Daoy (cell line): ENCODE data around the gene LAMTOR2. TPM values are rescaled to one million over a fixed set of nuclear protein-coding genes. Genes with fewer than 3 reads are reported as not detected.

Experiments
- DNase-seq: peaks from one replicate; pipeline ENCODE4 v3.0.0-alpha.2; 2015; ENCODE audit warnings: low read depth
- total RNA-seq: library from RNA; depleted of rRNA; stranded (reverse); fragments of >200 nt; shearing (Covaris generic); gene quantifications from 2 replicates; pipeline ENCODE4 v1.2.3, GENCODE V29; 2014; rRNA removed

Gene LAMTOR2
- total RNA-seq, 1 experiment from 2014 or later, result 53.9 TPM

DNA sequence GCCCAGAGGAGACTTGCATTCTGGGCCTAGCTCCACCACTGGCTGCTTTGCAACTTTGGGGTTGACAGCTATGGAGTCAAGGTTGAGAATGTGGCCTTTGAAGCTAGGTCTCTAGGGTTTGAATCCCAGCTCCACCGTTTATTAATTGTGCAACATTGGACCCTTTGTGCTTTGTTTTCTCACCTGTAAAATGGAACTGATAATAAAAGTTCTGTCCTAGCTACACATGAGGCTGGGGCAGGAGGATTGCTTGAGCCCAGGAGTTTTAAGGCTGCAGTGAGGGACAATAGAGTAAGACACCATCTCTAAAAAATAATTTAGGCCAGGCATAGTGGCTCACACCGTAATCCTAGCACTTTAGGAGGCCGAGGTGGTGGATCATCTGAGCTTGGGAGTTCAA lies 44.7 kb downstream of the LAMTOR2 start:
- DNase-seq, result no peak

DNA sequence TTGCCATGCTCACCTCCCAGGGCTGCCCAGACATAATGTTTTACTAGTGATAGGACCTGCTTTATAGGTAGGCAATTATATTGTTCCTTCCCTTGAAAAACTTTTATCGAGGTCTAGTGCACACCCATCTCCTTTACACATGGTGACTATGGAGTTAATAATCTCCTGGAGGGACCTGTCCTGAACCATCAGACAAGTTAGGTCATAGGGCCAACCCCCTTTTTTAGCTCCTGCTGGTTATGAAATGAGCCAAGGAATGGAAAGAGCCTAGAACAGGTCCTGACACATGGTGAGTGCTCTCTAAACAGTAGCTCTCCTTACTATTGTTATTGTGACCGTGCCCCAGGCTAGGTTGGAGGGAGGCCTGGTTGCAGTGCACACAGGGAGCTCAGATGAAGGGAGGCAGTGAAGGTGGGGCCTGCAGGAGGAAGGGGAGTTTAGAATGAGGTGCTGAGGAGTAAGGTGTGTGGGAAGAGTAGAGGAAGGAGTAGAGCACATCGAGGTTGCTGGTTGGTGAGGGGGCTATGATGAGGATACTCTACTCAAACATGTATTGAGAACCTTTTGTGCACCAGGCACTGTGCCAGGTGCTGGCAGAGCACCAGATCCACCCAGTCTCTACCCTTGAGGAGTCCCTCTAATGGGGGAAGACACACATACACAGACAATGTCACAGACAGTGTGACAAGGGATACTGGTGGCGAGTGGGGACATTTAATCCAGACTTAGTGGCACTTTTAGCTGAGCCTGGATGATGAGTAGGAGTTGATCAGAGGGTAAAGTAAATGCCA lies 45.8 kb downstream of the LAMTOR2 start:
- no peak for DNase-seq

DNA sequence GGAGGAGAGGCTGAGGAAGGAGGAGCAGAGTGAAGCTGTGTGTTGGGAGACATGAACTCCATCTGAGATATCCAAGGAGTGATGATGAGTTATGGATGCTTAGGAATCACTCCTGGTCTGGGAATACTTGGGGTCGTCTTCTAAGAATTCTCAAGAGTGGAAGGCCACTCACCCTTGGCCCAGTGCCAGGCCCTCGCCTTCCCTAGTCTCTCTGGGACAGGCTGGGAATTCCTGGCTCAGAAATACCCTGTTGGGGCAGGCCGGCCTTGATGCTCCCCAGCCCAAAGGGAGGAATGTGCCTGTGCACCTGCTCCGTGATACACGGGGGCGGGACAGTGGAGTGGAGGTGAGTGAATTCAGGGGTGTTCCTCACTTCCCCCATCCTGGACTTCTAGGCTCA lies 47.3 kb downstream of the LAMTOR2 start:
- DNase-seq, result no peak

DNA sequence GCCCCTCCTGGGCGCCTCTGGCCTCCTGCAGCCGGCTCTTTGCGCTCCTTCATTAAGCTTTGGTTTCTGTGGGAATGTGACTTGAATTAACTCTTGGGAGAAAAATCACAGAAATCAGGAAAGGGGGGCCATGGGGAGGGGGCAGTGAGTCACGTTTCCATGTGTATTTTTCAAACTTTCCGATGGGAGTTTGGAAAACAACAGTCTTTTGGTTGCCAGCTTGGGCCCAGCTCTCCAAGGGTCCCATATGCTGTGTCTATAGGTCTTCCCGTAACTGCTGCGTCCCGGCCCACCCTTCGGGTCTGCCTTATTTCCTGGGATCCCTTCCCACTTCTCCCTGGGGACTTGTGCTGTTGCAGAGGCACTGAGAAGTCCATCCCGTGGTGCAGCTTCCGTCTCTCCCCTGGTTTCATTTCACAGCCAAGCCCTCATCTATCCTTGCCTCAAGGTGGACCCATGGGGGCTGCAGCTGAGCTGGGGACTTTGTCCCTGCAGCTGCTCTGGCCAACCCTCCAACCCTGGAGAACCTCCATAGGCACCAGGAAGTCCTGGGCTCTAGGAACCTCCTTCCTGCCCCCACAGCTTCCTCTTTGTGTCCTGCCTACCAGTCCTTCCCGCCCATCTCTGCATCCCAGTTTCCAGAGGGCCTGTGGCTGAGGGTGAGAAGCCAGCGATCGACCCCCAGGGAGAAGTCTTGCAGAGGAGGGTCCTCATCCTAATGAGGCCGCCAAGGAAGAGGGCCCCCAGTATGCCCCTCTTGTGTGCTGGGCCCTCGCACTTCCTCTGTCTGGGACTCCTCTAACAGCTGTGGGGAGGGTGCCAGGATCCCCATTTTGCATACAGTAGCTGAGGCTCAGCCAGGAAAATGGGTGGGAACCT lies 48.3 kb downstream of the LAMTOR2 start:
- DNase-seq, result peak; percentile 59

DNA sequence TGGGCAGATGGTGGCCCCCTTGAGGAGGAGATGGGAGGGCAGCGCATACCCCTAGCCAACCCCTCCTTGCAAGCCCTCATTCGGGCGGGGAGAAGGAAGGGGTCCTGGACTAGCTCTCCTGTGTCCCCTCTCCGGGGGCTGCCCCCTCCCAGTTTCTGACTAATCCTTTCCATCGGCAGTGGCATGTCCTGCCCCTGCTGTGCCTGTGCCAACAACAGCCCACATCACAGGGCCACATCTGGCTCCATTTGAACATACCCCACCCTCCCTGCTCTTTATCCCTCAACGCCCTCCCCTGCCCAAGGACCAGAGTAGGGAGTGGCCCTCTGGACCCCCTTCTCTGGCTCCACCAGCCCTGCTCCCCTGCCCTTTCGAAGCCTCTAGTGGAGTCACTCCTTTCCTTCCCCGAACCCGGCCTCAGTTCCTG lies 49.0 kb downstream of the LAMTOR2 start:
- peak; percentile 86 for DNase-seq

DNA sequence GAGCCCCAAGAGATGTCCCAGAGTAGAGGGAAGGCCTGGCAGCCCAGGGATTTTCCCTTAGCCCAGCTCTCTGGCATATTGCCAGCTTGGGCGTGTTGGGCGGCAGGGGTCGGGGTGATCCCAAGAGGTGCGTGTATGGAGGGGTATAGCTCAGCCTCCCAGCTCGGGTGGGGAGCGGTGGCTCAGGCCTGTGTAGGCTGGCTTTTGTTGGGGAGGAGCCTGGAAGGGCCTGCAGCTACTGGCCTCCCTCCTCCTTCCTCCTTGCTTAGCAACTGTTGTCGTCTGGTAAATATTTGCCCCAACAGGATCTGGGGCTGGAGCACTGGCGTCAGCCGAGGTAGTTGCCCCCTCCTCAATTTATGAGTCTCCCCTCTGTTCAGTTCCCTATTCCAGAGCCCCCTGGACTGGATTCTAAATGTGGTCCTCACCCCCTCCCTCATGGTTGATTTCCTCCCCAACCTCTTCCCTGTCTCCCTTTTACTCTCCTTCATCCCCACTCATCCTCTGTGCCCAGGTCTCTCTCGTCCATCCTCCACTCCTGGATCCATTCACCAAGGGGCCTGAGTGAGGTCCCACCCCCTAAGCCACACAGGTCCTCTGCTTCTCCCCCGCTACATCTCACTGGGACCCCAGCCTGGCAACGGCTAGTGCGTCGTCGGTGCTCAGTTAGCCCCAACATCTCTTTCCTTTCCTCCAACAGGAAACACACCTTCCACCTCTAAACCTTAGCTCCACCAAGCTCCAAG lies 49.7 kb downstream of the LAMTOR2 start:
- DNase-seq, result peak; percentile 89

DNA sequence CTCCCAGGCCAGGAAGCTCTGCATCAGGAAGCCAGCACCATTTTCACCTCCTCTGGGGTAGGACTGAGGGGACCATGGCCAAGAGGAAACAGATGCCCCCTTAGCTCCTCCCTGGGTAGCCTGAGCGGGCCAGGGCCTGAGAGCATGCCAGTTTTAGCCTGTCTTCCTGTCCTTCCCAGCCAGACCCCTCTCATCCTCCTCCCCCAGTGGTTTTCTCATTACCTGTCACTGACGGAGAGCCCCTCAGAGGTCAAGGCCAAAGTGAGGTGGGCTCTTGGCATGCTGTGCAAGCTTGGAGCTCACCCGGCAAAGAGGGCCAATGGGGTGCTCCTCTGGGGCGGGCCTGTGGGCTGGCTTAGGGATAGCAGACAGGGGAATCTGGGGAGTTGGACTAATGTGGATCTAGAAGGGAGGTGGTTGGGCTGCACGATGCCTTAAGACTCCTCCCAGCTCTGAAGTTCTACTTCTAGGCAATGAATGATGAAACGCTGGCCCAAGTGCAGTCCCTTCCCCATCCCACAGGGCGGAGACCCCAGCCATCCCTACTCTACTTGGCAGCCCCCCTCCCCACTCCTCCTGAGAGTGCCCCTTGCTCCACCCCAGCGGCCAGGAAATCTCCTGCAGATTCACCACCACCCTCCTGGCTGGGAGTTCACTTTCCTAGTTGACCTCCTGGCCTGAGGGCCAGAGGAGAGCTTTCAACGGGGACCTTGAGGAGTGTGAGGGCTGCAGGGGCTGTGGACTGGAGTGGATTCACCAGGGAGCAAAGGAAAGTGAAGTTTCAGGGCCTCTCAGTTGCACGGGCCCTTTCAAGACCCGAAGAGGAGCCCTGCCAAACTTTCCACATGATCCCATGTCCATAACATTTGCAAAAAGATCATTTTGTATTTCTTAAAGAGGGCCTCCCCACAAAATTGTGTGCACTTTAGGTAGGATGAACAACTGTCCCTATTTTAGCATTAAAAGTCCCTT lies 50.6 kb downstream of the LAMTOR2 start:
- no peak for DNase-seq

DNA sequence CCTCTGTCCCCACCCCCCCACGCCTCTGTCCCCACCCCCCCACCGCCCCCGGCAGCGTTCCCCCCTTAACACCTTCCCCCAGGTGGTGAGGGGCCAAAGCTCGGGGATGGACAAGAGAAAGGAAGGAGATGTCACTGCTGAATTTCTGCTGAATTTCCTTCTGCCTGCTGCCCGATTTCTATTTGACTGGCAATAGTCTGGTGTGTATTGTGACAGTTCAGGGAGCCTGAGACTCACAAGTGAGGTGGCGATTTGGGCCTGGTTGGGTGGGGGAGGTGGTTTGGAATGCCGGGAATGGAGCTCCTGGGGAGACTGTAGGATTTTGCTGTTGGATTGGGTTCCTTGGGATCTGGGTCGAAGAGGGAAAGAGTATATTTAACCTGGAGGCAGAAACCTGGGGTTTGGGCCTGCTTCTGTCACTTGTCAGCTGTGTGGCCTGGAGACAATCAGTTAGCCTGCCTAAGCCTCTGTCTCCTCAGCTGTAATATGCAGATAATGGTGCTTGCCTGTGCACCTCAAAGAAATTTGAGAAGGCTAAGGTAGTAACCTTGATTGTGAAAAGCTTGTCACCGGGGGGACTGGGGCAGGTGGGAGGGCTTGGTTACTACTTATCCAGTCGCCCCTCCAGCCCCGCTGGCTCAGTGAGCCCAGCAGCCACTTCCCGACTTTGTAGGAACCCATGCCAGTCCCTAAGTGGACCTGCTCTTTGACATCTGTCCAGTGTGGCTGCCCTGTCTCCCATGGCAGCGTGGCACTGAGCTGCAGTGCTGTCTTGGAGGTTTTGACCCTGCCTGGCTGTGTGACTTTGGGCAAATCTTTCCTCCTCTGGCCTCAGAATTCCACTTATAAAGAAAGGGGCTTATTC lies 52.3 kb downstream of the LAMTOR2 start:
- DNase-seq, result no peak

DNA sequence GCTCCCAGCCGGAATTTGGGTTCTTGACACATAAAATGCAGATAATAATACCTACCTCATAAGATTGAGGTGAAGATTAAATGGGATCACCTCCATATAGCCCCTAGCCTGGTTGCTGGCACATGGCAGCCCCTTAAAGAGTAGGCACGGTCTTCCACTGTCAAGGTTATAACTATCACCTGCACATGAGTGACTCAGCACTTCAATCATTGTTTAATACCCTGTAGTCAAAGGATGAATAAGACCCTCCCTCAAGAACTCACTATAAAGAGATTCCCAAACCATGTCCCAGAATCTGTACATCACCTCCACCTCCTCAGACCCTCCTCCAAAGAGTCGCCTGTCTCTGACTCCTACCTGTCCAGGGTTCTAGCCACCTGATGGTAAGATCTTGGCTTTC lies 53.5 kb downstream of the LAMTOR2 start:
- DNase-seq, result no peak

Other genes starting within 250 kb of the LAMTOR2 start
- 16.0 and 22.5 TPM in 2 replicates for gene GON4L, start 197.6 kb upstream of the LAMTOR2 start, total RNA-seq
- gene SYT11, start 195.2 kb upstream of the LAMTOR2 start, total RNA-seq, result 7.4 and 12.8 TPM in 2 replicates
- gene RIT1, start 143.4 kb upstream of the LAMTOR2 start, total RNA-seq, result 22.4 and 26.6 TPM in 2 replicates
- 45.8 and 58.2 TPM in 2 replicates for gene KHDC4, start 120.4 kb upstream of the LAMTOR2 start, total RNA-seq
- not detected in 2 replicates for gene RXFP4, start 113.1 kb upstream of the LAMTOR2 start, total RNA-seq
- 66.0 and 67.8 TPM in 2 replicates for gene ARHGEF2, start 76.2 kb upstream of the LAMTOR2 start, total RNA-seq
- gene SSR2, start 33.8 kb upstream of the LAMTOR2 start, total RNA-seq, result 657 and 799 TPM in 2 replicates
- gene UBQLN4, start 984 bp upstream of the LAMTOR2 start, total RNA-seq, result 22.7 and 28.5 TPM in 2 replicates
- gene RAB25, start 6.4 kb downstream of the LAMTOR2 start, total RNA-seq, result not detected in 2 replicates
- gene MEX3A, start 27.7 kb downstream of the LAMTOR2 start, total RNA-seq, result 5.3 and 12.8 TPM in 2 replicates
- 708 and 737 TPM in 2 replicates for gene LMNA, start 59.9 kb downstream of the LAMTOR2 start, total RNA-seq
- 0.29 and 0.68 TPM in 2 replicates for gene SEMA4A, start 98.8 kb downstream of the LAMTOR2 start, total RNA-seq
- 14.0 and 15.1 TPM in 2 replicates for gene SLC25A44, start 139.3 kb downstream of the LAMTOR2 start, total RNA-seq
- gene PMF1, start 158.2 kb downstream of the LAMTOR2 start, total RNA-seq, result 84.6 and 91.3 TPM in 2 replicates
- gene BGLAP, start 187.4 kb downstream of the LAMTOR2 start, total RNA-seq, result 0.17 TPM in 1 of 2 replicates, not detected in the other
- 0.11 TPM in 1 of 2 replicates, not detected in the other for gene PAQR6, start 193.3 kb downstream of the LAMTOR2 start, total RNA-seq
- gene SMG5, start 228.0 kb downstream of the LAMTOR2 start, total RNA-seq, result 59.9 and 61.0 TPM in 2 replicates
- gene TMEM79, start 229.5 kb downstream of the LAMTOR2 start, total RNA-seq, result 3.4 and 3.5 TPM in 2 replicates
- gene GLMP, start 240.9 kb downstream of the LAMTOR2 start, total RNA-seq, result 26.3 and 27.7 TPM in 2 replicates
- gene VHLL, start 244.5 kb downstream of the LAMTOR2 start, total RNA-seq, result not detected in 2 replicates